ENCODE measurements around the gene GPRC5B.

The GPRC5B gene, protein sequence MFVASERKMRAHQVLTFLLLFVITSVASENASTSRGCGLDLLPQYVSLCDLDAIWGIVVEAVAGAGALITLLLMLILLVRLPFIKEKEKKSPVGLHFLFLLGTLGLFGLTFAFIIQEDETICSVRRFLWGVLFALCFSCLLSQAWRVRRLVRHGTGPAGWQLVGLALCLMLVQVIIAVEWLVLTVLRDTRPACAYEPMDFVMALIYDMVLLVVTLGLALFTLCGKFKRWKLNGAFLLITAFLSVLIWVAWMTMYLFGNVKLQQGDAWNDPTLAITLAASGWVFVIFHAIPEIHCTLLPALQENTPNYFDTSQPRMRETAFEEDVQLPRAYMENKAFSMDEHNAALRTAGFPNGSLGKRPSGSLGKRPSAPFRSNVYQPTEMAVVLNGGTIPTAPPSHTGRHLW

DNA sequence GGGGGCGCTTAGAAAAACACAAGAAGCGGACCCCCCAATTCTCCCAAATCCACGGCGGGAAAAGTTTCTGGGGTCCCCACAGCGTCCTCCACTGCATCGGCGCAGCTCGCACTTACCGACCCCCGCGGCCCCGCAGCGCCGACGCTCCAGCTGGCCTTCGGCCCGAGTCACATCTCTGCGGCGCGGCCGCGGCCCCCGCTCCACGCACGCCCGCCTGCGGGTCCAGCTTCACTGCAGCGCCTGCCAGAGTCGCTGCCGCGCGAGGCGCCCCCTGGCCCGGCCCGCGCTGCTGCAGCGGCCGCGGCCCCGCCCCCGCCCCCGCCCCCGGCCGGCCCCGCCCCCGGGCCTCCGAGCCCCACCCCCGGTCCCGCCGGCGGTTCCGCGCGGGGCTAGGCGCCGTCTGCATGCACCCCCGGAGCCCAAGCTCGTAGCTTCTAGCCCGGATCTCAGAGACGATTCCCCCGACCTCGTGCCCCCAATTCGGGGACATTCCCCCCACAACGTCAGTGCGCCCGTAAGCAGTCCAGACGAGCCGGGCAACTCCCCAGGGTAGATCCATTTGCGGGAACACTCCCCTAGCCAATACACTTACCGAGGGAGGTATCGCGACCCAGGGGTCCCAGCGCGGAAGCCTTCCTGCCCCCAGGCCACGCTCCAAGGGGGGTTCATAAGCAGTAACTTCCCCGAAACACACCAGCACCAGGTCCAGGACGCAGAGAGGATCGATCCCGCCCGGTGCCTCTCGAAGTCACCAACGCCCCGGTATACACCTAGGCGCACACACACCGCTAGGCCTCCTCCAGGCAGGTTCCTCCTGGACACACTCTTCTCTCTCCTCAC lies at the start of gene GPRC5B:
GPRC5B (minus strand) TSS at position 238 of the 840 bp plus-strand sequence. CDS start 12,003 bp downstream, outside the sequence.
- peak; percentile 82 for DNase-seq

DNA sequence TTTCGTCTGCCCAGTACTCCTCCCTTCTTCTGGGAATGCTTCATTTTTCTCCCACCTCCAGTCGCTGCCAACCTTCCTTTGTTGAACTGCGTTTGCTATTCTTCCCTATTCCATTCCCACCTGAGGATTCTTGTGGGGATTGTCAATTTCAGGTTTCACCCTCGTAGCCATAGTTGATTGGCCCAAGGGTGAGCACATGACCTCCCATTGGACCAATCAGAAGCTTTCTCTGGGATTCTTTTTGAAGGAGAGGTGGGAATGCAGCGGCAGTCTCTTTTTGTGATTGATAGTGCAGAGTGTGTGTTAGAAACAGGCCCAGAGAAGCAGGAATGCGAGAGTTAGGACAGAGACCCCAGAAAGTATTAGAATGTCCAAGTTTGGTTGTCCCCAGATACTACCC lies 49.1 kb upstream of the GPRC5B start:
- DNase-seq, result no peak

DNA sequence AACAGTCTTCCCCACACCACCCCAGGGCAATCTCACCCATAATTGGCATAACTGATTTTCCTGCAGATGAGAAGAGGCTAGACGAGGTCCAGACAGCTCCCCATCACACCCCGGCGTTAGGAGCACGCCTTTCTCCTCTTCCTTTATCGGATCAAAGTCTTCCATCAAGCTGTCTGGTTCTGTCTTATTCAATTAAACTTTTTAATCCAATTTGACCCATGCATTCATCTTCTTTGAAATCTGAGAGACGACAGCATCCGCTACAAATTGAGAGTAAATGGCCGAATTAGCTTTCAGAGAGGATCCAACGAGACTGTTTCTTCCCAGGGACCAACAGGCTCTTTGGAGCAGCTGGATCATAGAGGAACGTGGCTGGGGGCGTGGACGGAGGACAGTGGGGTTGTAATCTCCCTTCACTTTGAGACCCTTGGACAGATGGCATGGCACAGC lies 44.4 kb upstream of the GPRC5B start:
- DNase-seq, result no peak

DNA sequence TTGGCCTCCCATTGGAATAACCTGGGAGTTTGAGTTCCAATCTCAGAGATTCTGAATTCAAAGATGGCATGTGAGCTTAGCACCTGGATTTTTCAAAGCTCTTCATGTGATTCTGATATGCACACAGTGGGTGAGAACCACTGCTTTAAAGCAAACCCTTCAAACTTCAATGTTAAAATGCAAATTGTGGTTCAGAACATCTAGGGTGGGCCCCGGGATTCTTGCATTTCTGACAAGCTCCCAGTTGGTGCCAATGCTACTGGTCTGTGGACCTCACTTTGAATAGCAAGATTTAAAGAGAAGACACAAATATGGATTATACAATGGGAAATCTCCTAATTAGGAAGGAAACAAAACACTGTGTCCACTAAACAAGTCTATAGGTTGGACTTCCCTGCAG lies 43.8 kb upstream of the GPRC5B start:
- DNase-seq, result no peak

DNA sequence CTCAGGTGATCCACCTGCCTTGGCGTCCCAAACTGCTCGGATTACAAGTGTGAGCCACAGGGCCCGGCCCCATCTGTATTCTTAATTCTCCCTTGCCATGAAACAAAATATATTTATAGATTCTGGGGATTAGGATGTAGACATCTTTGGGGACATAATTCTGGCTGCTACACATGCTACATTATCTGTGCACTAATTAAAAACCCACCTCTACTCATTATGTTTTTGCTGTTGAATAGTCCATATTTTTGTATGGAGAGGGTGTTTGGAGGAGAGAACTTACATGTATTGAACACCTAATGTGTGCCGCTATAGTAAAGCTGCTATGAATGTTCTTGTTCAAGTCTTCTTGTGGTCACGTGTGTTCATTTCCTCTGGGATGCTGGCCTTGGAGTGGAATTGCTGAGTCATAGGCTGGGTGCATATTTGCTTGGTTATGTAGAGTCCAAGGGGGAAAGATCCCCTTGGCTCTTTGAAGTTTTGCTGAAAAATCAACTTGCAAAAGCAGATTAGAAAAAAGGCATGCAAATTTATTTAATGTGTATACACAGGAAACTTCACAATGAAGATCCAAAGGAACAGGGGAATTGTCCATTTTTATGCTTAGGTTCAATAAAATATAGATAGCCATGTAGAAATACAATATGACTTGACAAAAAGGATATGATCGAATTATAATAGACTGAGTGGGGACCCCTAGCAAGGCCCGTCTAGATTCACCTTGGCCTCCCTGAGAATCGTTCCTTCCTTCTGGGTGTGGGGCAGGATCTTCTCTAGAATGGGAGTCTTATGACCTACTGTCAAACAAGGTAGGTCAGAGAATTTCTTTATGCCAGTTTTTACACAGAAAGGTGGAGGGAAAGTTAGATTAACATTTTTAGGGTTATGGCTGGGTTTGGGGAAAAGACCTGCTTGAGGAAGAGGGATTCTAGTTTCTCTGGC lies 42.1 kb upstream of the GPRC5B start:
- no peak for DNase-seq

DNA sequence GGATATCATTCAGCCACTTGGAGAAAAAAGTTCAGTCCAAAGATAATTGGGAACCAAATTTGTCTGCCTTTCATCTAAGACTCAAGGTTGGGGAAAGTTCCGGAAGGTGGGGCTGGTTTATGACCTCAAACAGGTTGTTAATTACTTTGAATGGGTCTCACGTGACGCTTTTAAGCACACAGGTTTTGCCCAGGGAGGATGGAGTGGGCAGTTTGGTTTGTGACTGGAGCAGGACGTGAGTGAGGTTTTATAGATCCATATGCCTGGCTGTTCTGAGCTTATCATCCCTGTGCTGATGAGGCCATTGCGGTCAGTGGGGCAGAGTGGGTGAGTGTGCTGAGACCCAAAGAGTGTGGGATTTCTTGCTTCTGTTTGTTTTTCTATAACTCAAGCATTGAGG lies 38.7 kb upstream of the GPRC5B start:
- DNase-seq, result no peak

DNA sequence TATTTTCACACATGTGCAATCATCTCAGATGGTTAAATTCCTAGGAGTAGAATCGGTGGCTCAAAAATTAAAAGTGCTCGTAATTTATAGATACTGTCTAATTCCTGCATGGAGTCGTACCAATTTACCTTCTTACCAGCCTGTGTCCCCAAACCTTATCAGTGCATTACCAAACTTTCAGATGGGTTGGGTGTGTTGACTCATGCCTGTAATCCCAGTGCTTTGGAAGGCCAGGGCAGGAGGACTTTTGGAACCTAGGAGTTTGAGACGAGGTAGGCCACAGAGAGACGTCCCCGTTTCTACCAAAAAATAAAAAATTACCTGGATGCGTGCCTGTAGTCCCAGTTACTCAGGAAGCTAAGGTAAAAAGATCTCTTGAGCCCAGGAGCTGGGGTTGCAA lies 34.5 kb upstream of the GPRC5B start:
- DNase-seq, result no peak

DNA sequence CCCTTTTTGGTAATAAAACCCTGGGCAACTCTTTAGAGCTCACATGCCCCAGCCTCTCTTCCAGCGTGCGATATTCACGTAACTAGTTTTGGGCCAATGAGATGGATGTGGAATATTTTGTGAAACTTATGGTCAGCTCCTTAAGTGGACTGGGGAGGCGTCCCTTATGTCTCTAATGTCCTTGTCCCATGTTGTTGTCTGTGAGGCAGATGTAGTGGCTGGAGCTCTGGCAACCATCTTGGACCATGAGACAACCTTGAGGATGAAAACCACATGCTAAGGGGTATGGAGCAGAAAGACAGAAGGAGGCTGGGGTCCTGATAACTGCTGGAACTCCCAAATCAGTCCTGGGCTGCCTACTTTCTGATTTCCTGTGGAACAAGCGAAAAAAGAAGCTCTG lies 31.4 kb upstream of the GPRC5B start:
- DNase-seq, result no peak

DNA sequence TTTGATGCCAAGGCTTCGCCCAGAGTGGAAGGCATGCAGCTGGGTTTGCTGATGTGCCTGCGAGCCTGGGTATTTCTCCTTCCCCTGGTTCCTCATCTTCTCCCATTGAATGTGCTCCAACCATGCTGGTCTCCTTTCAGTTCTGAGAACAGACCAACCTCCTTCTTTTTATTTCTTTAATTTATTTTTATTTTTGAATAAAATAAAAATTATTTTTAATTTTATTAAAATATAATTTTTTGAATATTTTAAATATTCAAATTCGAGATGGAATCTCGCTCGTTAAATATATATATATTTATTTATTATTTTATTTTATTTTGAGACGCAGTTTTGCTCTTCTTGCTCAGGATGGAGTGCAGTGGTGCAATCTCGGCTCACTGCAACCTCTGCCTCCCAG lies 30.2 kb upstream of the GPRC5B start:
- DNase-seq, result no peak

DNA sequence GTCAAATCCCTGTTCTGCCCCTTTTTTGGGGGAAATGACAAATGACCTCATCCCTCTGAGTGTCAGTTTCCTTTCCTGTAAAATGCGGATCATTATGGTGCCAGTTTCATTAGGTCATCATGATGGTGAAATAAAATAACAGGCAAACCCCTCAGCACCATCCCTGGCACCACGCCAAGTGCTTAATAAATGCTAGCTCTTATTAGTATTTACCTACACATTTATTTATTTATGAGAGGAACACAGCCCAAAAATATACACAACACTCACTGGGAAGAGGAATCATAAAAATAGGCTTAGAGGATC lies 28.6 kb upstream of the GPRC5B start:
- DNase-seq, result no peak

DNA sequence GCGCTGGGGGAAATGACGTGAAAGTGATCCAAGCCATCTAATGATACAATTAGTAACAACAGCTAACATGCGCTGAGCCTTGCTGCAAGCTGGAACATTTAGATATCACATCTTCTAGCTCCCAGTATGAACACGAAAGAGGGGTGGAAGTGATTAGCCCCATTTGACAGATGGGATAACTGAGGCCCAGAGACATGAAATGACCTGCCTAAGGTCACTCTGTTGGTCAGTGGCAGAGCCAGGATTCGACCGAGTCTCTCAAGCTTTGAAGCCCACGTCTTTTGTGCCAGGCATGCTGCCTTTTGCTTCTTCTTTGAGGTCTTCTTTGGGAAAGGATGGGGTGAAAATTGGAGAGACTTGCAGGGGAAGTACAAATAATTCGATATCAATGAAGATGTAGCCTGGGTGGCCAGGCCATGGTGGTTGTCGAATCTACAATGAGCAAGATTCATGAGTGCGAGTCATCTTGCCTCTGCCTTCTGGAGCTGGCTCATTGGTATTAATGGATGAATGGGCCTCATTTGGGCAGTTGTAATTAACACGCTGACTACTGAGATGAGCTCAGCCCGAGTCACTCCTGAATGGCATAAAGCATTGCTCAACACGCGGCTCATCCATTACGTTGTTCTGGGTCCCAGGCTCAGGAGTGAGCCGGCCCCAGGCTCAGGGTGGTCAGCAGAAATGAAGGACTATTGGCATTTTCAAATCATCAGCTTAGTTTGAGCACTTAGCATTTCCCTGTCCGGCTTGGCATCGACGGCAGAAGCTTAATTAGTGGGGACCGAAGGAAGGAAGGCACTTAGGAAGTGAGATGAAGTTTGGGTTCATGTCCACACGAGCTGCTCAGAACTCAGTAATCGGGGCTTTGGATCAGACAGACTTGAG lies 28.0 kb upstream of the GPRC5B start:
- no peak for DNase-seq

DNA sequence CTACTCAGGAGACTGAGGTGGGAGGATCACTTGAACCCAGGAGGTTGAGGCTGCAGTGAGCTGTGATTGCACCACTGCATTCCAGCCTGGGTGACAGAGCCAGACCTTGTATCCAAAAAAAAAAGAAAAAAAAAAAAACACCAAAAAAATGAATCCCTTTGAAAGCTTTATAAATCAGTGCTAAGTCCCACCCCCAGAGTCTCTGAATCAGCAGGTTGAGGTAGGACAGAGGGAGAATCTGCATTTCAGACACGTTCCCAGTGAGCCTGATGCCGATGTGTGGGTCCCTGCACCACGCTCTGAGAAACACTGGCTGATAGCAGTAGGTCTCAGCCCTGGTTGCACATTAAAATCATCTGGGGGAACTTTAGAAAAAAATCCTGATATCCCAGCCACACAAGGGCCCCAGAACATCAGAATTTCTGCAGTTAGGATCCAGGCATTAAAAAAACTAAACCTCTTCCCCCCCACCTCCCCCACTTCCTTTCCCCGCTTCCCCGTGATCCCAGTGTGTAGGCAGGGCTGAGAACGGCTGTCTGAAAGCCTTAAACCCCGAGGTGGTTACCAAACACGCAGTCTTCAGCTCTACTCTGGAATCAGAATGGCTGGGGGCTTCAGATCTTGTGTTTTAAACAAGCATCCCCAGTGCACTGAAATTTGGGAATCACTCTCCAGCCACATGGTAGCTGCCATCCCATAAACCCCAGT lies 27.3 kb upstream of the GPRC5B start:
- DNase-seq, result no peak

DNA sequence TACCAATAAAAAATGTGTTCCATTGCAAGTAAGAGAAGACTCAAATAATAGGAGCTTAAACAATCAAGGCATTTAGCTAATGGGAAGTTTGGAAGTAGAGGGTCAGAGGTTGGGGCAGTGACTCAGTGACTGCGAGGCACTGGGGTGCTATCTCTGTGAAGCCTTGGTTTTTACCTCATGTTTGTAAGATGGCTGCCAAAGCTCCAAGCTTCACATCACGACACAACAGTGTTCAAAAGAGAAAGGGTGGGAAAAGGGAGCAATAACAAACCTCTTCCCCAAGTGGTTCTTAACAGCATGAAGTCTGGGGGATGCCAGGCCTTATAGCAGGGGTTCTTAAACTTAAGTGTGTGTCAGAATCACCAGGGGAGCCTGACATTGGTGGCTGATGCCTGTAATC lies 26.6 kb upstream of the GPRC5B start:
- DNase-seq, result no peak

DNA sequence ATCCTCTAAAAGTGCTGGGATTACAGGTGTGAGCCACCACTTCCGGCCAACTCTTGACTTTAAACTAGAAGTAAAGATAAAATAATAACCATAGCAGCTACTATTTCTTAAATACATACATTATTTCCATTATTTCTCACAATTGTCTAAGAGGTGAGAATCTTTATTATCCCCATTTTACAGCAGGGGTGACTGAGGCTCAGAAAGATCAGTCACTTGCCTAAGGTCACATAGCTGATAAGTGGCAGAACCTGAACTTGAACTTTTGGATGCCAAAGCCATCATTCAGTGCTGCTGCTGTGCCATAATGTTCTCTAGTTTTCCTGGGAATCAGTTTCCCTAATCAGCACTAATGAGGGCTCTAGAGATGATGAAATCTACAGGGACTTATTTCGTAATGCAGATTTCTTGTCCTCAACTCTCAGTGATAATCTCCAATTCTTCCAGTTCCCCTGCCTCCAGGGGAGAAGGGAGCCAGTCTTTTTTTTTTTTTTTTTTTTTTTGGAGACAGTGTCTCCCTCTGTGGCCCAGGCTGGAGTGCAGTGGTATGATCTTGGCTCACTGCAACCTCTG lies 25.2 kb upstream of the GPRC5B start:
- DNase-seq, result no peak

DNA sequence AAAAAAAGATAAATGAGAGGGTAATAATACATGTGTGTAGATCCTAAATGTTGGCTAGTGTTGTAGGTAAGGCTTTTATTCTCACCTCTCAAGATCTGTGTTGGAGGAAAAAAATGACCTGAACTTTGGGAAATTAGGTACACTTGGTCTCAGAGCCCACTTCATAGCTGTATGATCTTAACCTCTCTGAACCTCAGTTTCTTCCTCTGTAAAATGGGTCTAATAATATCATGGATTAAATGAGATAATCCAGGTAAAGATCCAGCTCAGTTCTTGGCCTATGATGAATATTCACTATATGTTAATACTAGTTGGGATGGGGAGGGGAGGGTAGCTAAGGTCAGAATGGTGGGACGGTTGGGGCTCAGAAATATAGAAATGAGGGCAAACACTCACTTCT lies 24.3 kb upstream of the GPRC5B start:
- no peak for DNase-seq

DNA sequence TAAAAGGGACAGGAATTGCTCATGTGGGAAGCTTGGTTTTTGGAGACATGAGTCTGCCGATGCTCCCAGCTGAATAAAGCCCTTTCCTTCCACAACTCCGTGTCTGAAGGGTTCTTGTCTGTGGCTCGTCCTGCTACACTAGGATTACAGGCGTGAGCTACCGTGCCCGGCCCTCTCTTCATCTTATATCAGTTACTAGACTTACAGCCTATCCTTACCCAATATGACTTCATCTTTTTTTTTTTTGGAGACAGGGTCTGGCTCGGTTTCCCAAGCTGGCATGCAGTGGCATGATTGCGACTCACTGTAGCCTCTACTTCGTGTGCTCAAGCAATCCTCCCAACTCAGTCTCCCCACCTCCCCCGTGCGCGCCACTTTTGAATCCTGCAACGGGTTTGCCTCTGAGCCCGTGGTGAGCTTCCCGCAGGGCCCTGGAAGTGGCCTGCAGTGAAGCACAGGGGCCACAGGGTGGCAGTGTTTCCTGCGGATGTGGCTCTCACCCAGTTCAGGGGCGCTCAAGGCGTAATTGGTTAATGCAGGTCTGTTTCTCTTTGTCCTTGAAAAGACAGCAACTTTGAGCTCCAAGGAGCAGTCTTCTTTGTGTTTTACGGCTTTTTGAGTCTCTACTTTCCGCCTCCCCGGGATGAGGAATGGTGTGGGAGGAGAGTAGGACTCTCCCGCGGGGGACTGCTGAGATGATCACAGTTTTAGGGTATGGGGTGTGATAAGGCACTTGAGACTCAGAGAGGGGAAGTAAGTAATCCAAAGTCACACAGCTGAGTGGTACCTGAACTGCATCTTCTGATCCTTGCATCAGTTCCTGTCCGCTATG lies 22.7 kb upstream of the GPRC5B start:
- DNase-seq, result peak; percentile 86

DNA sequence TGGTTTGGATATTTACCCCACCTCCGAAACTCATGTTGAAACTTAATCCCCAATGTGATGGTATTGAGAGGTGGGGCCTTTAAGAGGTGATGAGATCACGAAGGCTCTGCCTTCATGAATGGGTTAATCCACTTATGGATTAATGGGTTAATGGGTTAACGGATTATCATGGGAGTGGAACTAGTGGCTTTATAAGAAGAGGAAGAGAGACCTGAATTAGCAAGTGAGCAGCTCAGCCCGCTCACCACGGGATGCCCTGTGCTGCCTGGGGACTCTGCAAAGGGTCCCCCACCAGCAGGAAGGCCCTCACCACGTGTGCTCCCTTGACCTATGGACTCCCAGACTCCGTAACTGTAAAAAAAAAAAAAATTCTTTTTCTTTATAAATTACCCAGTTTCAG lies 16.5 kb upstream of the GPRC5B start:
- no peak for DNase-seq

DNA sequence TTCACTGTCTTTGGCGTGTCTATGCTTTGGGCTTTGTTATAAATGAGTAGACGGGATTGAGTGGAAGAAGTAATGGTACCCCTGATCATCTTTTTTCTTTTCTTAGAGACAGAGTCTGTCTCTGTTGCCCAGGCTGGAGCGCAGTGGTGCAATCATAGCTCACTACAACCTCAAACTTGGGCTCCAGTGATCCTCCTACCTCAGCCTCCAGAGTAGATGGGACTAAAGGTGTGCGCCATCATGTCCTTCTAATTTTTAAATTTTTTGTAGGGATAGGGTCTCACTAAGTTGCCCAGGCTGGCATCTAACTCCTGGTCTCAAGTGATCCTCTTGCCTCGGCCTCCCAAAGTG lies 14.9 kb upstream of the GPRC5B start:
- no peak for DNase-seq

DNA sequence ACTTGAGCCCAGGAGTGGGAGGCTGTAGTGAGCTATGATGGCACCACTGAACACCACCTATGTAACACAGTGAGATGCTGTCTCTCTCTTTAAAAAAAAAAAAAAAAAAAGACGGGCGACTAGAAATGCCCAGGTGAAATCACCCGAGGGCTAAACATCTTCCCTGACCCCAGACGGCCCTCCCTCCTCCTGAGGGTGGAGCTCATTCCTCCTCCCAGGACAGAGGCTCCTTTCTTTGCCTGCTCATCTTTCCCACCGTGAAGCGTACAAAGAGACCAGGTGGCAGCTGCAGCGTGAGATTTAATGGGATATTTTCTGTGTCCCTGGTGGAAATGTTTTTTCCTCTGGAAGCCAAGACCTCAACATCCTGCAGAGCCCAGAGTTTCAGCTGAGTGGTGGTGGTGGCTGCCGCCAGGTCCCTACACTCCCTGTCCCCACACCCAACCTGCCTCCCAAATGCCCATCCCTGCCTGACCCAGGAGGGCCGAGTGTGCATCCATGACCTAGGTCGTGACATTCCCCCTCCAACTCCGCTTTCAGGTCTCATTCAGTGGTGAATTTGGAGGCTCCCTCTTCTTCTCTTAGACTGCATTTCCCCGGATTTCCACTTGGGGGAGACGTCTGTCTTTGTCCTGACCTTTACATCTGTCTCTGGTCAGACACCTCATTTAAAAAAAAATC lies 14.4 kb upstream of the GPRC5B start:
- peak; percentile 63 for DNase-seq

DNA sequence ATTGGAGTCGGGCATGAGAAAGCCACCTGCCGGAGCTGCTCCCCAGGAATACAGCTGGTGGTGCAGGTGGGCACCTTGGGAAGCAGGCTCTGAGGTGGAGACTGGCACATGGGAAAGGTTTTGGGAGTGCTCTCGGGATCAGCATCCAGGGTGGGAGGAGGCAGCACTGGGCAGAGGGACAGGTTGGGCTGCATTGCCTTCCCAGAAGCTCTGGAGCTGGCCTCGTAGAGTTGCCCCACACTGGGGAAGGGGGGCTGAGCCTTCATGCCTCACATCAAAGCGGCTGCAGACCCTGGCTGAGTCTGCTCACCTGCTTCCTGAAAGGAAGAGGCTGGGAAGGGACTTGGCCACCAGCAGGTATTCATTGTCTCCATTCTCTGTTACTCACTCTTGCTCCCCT lies 13.5 kb upstream of the GPRC5B start:
- DNase-seq, result no peak
